Activated T-helper 1 cell treated with Interleukin-2 at 50 U/mL for 16 hours (primary cell): Measurements from ENCODE around the gene HOXA9.

Experiments
- DNase-seq: peaks from one replicate; pipeline ENCODE4 v3.0.0-alpha.2; 2020; ENCODE audit warnings: low read depth

Gene HOXA9

DNA sequence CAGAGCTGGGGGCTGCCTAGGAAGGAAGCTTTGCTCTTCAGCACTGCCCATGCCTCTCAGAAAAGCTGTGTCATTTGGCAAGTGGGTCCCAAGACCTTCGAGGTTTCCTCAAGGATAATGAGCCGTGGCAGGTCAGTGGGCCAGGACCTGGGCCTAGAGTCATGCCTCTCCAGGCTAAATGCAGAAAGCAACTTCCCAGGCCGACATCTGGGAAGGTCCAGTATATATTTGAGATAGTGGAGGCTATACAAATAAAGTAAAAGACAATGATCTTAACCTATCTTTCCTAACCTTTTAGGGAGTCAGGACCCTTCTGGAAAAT lies 11.1 kb upstream of the HOXA9 start:
- no peak for DNase-seq

DNA sequence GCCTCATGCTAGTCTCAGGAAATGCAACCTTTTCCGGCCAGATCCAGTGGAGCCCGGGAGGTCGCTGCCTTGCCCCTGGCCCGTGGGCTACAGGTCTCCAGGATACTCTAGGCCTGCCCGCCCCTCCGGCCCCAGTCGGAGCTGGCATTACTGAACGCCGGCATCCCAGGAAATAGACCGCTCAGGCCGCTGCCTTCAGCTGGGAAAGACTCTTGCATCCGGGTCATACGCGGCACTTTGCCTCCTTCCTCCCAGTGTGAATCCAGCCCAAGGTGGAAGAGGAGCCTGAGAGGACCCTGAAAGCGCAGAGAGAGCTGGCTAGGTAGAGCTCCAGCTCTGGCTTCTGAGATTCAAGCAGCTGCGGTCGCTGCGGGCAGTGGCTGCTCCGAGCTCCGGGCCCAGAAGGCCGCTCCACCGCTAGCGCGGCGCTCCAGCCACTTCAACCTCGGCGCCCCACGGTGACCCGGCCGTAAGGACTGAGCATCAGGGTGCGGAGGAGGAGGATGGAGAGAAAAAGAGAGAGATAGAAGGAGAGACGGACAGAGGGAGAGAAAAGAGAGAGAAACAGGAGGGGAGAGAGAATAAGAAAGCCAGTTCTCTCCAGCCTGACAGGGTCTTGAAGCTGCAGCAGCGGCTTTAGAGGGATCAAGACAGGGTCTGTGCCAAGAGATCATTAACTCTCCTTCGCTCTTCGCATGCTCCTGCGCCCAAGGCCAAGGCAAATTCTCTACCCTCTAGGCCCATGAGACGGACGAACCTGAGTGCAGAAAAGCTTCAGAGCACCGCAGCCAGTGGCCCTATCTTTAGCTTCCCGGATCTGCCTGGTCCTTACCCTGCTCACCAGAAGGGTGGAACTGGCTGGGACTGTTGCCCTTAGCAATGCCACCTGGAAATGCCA lies 10.5 kb upstream of the HOXA9 start:
- no peak for DNase-seq

DNA sequence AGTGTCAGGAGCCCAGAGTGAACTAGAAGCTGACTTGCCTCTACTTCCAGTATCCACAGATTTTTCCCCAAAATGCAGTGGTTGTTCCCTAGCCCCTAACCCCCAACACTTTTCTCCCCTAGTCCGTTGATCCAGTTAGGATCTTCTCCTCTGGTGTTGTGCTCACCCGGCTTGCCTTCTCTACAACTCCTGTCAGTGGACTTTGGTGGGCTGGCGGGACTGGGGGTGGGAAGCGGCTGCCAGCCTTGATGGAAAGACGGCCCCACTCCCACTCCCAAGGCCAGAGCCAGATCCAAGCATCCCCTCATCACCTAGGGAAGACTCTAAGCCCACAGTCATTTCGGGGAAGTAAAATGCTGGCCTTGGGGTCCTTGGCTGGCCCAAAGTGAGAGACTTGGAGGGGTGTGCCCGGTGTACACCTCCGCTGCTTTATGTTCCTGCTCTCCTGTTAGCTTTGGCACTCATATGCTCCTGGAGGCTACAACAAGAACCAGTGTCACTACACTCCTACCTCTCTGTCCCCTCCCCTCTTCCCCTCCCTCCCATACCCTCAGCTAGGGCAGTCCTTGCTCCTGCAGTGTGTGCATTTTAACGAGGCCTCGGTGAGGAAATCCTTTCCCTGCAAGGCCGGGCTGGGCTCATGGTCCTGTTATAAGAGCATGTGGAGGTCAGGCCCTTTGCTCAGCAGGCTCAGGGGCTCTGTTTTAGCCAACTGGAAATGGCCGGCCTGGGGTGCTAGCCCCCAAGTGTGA lies 9.7 kb upstream of the HOXA9 start:
- no peak for DNase-seq

DNA sequence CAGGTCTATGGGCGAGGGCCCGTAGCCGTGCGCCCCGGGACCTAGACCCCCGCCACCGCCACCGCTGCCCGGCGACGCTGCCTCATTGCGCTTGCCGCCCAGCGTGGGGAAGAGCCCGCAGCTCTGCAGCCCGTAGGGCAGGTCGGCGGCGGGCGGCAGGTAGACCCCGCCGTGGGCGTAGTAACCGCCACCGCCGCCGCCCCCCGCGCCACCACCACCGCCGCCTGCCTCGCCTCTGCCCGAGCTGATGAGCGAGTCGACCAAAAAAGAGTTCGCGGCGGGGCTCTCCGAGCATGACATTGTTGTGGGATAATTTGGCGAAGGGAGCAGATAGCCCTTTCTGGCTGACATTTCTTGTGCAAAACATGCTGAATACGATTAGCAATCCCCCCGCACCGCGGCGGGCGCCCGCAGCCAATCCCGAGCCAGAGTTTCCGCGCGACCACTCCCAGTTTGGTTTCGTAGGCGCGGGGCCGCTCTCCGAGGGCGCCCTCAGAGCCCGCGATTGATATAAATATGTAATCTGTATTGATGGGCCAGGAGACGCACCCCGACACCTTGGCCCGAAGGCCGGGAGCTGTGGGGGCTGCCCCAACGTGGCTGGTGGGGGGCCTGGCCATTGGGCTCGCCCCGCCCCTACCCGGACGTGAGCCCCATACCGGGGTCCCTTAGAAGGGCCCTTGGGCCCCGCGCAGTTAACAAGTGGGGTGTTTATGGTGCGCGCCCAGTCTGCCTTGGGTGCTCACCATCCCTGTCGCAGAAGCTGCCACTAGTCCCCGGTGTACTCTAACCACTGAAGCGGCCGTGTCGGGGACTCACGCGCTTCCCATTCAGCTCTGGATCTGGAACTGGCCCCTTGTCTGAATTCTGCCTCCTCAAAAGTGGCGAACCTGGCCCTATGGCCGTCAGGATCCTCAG lies 8.9 kb upstream of the HOXA9 start, which contains the start of gene HOXA10:
HOXA10 (minus strand) TSS at position 365 of the 918 bp plus-strand sequence; CDS start at position 351, 14 bp downstream.
- no peak for DNase-seq

DNA sequence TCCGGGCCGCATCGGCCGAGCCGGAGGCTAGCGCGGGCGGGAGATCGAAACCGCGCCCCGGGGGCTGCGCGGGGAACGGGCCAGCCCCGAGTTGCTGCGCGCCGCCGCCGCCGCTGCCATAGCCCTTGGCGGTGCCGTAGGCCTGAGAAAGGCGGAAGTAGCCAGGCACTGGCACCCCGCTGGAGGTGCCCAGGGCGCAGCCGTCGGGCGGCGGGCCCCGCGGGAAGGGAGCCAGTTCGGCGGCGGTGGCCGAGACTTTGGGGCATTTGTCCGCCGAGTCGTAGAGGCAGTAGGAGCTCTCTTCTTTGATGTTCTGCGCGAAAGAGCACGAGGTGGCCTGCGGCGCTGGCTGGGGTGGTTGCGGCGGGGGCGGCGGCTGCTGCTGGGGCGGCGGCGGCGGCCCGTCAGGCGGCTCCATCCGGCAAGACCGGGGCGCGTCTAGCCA lies 8.2 kb upstream of the HOXA9 start:
- no peak for DNase-seq

DNA sequence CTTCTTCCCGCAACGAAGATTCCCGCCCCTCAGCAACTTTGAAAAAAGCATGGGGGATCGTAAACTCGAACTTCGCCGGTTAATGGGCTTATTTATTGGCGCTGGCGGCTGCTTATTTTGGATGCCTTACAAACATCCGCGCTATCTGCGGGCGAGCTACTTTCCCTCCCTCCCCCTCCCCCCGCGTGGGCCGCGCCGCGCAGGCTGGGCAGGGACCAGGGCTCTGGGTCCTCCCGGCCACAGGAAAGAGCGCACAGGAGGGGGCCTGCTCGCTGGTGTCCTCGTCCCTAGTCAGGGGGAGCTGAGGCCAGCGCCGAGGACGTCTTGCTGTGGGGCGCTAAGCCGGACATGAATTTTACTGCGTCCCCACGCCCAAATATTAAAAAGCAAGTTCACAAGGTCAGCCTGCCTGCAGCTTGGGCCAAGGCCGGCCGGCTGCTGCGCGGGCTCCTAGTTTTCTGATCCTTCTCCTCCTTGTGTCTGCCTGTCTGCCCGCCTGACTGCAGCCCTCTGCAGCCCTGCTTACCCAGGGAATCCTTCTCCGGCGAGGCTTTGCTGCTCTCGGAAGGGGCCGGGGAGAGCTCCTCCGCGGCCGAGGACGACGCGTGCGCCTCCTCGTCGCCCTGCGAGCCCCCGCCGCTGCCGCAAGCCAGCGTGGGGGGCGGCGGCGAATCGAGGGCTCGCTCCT lies 7.6 kb upstream of the HOXA9 start:
- no peak for DNase-seq

DNA sequence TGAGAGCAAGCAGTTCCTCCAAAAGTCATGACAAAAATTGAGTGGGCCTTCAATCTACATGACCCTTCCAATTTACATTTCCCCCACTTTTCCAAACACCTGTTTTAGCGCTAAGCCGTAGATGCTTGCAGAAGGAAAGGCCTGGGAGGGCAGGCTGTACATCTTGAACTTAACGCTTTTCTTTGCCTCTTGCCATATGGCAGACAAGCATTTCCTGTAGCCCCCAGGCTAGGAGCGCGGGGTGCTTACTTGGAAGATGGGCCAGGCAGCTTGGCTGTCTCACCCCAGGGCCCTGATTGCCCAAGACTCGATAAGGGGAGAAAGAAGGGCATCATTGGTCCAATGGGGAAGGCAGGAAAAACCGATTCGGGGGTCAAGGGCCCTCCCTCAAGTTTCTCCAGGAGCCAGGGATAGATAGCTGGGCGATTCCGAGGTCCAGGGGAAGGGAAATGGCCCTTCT lies 7.0 kb upstream of the HOXA9 start:
- DNase-seq = no peak

DNA sequence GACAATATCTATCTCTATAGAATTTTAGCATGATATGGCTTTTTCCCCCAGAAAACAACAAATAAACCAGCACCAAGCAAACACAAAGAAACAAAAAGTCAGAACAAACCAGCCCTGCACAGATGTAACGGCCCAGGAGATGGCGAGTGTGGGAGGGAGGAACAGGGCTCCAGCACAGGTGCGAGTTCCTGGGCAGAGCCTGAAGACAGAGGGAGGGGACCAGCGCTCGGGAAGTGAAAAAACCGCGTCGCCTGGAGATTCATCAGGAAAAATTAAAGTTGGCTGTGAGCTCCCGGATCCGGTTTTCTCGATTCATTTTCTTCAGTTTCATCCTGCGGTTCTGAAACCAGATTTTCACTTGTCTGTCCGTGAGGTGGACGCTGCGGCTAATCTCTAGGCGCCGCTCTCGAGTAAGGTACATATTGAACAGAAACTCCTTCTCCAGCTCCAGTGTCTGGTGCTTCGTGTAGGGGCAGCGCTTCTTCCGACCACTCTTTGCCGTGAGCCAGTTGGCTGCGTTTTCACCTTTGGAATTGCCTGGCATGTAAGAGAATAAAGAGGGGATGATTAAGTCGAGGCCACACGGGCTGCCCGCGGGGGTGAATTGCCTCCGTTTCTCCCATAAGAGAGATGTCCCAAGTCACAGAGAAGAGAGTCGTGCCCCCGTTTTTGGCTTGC lies 6.4 kb upstream of the HOXA9 start:
- DNase-seq = no peak

DNA sequence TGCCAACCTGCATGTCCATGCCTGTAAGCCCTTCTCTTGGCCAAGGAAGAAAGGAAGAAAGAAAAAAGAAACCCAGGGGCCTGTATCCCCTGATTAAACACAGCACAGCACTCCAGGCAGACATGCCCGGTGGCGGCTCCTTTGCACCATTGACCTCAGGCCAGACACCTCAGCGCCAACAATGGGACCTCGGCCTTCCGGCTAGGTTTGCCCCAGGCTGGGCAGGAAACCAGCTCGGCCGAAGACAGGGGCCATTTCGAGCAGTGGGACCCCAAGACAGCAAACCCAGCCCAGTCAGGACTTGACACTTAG lies 5.9 kb upstream of the HOXA9 start:
- DNase-seq = no peak

DNA sequence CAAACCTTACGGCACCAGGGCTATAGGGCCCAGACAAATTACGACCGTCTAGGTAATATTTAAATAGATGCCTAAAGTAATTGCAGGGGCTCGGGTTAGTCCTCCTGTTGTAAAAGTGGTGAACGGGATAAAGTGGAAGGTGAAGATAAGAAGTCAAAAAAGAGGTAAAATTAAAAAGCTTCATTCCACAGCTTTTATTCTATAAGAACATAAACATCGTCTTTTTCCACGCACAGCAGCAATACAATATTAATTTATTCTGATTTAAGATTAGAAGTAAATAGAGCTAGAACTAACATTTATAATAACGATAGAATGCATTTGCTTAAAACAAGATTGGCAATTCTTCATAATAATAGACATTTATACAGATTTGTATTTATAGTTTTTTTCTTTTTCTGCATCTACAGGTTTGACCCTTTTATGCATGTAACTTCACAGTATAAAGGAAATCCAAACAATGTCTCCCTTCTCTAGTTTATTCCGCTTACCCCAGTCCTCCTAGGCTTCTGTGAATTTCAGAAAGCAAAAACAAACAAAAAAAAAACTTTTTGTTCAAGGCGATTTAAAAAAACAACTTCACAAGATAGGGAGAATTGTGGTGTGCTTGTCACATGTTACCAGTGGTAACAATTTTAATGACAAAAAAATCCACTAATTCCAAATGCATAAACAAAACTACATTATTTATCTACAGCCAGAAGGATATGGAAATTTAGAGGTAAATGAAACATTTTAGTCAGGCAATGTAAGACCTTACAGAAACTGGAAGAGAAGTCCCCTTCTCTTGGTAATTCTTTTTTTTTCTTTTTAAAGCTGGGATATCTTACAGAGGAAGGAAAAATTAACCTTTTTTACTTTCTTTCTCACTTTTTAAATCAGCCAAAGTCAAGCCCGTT lies 5.3 kb upstream of the HOXA9 start:
- DNase-seq = no peak

DNA sequence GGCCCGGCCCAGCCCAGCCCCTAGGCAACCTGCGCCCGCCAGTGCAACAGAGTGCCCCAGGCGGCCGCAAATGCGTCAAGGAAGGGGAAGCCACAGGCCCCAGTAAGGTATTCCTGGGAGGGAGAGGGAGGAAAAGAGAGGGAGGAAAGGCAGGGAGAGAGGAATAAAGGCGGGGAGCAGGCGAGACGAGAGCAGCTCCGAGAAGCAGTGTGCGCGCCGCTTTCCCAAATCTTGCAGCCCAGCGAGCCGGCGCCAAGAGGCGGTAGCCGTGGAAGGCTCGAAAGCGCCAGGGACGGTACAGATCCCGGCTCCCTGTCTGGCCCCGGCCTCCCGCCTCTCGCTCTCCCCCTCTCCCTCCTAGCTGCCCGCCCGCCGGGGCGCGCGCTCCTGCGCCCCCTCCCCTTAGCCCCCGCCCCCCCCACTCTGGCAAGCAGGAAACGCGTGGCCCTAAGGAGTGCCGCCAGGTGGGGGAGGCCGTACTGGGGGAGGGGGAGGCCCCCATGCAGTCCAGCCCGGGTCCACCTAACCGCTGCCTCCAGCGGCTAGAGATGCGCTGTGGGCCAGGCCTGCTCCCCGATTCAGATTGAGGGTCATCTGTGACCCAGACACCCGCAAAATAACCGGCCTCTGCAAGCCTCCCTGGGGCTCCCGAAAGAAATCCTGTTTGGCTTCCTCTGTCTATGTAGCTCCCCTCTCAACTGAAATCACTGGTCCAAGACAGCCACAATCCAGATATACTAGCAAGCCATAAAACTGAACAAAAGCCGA lies 4.5 kb upstream of the HOXA9 start:
- DNase-seq = no peak

DNA sequence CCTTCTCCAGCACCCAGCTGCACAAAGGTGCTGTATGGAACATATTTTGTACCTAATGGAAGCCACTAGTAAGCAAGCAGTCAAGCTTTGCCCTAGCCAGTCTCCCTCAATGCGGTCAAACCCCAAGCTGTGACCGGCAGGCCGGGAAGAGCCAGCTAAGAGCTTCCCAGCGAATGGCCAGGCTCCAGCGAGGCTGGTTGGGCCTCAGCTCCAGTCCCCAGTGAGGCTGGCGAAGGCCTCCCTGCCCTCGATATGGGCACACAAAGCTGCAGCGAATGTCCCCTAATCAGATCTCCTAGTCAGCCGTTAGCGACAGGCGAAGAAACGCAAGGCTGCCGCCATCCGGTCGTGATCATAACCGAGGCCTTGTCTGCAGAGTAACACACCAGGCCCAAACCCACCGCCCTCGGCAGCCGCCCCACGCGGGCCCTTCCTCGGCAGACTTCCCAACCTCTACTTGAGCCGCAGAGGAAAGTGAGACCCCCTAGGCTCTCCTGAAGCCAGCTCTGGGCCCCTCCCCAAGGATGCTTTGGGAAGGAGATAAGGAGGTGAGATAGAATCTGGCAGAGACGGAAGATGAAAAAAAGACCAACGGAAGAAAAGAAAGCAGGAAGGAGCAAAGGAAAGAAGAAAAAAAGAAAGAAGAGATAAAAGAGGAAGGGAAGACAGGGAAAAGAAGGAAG lies 3.1 kb upstream of the HOXA9 start:
- no peak for DNase-seq

DNA sequence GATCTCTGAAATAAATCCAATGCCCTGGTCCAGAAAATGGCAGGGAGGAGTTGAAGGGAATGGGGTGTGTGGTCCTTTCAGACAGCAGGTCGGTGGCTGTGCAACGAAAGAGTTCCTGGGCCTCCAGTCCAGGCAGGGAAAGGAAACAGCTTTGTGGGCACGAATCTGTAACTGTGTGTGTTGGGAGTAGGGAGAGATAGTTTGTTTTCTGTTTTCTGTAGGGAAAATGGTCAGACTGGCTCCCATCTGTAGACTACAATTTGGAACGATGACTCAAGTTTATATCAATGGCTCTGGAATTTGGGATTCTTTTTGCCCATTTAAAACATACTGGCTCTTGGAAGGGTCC lies 2.6 kb upstream of the HOXA9 start:
- no peak for DNase-seq

DNA sequence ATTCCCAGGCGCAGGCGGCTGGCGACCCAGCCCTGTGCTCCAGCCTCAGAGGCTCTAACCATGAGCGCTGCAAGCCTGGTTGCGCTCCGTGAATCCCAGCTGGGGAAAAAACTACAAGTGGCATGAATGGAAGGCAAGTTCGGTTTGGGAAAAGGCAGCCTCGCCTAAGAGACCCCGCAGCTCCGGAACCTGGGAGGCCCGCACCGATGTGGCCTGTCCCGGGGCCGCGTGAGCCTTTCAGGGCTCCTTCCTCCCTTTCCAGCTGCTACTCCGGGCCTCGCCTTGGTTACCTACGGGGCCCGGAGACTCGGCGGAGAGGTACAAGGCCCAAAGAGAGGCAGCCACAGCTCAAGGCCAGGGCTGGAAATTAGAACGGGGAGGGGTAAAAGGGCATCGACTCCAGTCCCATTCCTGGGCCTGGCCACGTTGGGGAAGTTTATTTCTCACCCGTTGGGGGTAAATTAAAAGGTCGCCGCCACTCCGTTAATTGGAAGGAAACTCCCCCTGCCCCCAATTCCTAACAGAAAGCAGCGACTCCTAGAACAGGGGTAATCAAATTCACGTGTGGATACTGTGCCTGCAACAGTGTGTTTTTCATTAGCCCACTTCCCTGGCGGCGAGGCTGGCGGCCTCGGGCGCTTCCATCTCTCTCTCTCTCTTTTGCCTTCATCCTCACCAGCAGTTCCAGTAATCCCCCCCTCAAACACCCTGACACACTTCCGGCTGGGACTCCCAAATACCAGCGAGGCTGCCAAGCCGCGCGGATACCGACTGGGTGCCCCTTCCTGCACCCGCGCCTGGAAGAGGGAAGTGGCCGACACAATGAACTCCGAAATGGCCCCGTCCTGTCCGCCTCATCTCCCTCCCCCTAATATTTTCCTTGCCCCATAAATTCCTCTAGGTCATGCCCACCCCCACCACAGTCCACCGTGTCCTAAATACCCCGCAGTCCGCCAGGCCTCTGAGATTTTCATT lies 1.5 kb upstream of the HOXA9 start:
- no peak for DNase-seq

DNA sequence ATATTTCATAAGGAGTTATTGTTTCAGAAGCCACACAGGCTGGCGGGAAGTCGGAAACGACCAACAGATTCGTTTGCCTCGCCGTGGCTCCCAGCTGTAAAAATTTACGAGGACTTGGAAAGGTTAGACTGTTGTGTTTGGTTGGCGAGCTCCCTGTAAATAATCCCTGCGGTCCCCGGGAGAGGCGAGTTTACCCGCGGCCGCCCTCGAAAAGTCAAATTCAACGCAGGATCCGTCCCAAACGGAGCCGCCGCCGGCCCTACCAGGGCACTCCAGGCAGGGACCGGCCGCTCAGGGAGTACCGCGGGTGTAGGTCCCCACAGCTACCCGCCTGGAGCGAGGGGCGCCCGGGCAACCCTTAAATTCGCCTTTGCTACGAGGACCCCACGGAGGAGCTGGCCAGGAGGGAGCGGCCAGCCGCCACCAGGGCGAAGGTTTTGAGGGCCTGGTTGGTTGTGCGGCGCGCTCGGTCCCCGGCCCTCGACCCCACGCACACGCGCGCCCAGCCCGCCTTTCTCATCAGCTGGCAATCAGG lies 726 bp upstream of the HOXA9 start:
- DNase-seq = no peak

DNA sequence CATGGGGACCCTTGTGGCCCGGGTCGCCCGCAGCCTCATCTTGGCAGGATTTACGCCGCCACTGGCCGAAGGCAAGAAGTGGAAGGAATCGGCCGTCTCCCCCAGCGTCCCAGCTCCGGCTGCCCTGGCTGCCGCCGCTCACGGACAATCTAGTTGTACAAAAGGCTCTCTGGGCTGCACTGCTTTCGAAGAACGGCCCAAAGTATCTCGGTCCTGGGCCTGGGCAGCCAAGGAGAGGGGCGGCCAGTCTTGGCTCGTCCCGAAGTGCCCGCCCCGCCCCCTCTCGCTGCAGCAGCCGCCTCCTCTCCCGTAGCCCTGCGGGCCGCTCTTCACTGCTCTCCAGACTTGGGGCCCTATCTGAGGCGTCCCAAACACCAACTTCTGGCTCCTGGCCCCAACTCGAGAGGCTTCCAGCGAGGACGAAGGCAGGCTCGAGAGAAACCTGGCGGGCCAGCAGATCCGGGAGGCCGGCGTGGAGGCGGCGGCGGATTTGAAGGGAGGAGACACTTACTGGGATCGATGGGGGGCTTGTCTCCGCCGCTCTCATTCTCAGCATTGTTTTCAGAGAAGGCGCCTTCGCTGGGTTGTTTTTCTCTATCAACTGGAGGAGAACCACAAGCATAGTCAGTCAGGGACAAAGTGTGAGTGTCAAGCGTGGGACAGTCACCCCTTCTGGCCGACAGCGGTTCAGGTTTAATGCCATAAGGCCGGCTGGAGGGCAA lies 809 bp downstream of the HOXA9 start:
- no peak for DNase-seq

DNA sequence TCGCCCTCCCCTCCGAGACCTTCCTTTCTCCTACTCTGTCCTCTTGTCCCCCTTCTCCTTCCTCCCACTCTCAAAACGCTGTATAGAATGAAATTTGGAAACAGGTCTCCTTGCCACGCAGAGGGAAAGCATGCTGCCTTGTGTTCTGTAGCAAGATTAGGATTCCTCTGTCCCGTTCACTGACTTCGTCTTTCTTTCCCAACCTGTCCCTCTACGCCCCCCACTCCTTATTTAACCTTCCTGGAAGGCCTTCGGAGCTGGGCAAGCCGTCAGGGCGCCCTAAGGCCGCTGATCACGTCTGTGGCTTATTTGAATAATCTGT lies 1.3 kb downstream of the HOXA9 start:
- no peak for DNase-seq
